ENCODE data around the gene GMPPB.
"Not testable (repeated sequence)": the region's sequence is repeated elsewhere in the genome, so short reads cannot be mapped to it uniquely, and the experiment has no call there.

Gene GMPPB

DNA sequence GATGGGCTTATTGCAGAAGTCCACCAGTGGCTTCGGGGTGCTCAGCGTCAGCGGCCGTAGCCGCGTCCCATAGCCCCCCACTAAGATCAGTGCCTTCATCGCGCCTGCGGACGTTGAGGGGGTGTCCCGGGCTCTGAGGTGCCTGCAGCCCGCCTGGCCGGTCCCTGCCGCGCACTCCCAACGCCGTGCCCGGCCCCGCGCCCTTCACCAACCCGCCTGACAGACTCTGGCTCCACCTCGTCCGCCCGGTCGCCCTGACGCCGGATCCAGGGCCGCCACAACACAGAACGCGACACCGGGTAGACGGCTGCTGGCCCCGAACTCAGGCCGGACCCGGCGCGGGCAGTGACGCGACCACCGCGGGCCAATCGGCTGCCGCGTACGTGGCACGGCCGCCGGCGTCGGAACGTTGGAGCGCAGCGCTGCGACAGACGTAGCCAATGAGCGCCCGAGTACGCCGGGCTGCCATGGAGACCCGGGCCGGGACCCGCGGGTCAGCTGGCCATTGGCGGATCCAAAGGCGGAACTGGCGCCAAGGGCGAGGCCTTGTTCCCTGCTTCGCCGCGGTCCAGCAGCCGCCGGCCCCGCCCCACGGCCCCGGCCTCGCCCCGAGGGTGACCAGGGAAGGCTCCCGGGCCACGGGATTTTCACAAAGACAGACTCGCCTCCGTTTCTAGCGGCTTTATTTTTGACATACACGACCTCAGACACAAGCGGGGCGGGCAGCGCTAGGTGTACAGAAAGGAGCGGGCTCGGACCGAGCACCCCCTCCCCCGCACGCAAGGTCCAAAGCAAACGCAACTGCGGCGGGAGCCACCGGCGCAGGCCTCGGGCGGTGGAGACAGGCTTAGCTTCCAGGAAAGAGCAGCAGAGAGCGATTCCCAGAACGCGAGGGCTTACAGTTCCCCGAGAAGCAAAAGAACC lies at the start of gene GMPPB:
TSS of gene GMPPB (minus strand) at position 324 of the 924 bp plus-strand sequence. CDS start at position 99, 225 bp downstream.
- DNase-seq: peak; percentile 79

- DNase-seq: no peak
These were observed 49.0 kb upstream of the GMPPB start for GRCh38 chr3:49772703-49773102.

DNA sequence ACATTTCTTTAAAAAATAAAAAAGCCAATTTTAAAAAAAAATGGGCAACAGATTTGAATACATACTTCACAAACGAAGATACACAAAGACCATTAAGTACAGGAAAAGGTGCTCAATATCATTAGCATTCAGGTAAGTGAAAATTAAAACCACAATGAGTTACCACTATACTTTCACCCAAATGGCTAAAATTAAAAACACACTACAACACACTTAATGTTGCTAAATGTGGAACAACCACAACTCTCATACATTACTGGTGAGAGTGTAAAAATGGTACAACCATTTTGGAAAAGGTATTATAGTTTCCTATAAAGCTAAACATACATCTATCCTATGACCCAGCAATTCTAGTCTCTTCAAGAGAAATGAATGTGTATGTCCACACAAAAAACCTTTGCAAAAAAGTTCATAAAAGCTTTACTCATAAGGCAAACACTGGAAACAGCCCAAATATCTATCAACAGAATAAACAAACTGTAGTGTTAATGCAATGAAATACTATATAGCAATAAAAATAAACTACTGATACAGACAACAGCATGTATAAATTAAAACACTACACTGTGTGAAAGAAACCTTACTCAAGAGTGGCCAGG lies 47.7 kb upstream of the GMPPB start:
- DNase-seq: no peak

DNA sequence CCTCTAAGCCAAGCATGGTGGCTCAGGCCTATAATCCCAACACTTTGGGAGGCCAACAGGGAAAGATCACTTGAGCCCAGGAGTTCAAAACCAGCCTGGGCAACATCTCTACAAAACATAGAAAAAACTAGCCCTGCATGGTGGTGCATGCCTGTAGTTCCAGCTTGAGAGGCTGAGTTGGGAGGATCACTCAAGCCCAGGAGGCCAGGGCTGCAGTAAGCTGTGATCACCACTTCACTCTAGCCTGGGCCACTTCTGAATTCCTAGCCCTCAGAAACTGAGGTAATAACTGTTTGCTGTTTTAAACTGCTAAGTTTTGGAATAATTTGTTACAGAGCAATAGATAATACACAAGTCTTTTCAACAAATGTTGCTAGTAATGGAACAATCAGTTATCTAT lies 46.2 kb upstream of the GMPPB start:
- DNase-seq: no peak

DNA sequence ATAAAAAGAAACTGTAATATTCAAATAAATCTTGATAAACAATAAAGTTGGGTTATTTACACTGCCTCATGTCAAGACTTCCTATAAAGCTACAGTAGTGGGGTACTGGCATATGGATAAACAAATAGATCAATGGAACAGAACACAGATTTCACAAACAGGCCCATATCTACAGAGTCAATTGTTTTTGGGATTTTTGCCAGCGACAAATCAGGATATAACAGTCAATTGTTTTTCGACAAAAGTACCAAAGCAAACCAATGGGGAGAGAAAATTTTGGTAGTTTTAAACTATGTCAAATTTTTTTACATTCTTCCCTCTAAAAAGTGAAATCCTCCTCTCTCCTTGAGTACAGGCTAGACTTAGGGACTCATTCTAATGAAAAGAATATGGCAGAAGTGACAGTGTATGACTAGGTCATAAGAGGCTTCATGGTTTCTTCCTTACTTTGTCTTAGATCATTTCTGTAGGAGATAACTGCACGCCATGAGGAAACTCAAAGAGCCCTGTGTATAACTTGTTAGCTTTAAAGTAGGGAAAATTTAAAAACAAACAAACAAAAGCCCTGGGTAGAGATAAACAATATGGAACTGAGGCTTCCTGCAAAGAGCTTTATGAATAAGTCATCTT lies 45.6 kb upstream of the GMPPB start:
- no peak for DNase-seq

DNA sequence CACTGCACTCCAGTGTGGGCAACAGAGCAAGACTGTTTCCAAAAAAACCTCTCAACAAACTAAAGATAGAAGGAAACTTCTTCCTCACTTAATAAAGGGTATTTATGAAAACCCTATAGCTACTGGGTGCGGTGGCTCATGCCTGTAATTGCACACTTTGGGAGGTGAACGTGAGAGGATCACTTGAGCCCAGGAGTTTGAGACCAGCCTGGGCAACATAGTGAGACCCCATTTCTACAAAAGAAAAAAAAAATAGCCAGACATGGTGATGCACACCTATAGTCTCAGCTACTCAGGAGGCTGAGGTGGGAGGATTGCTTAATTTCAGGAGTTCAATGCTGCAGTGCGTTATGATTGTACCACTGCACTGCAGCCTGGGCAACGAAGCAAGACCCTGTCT lies 40.2 kb upstream of the GMPPB start:
- DNase-seq: no peak

DNA sequence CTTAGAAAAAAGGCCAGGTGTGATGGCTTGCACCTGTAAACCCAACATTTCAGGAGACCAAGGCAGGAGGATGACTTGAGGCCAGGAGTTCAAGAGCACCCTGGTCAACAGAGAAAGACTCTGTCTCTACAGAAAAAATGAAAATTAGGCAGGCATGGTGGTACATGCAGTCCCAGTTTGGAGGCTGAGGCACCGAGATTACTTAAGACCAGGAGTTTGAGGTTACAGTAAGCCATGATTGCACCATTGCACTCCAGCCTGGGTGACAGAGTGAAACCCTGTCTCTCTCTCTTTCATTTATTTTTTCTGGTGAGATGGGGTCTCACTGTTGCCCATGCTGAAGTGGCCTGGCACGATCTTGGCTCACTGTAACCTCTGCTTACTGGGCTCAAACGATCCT lies 37.9 kb upstream of the GMPPB start:
- DNase-seq: no peak

DNA sequence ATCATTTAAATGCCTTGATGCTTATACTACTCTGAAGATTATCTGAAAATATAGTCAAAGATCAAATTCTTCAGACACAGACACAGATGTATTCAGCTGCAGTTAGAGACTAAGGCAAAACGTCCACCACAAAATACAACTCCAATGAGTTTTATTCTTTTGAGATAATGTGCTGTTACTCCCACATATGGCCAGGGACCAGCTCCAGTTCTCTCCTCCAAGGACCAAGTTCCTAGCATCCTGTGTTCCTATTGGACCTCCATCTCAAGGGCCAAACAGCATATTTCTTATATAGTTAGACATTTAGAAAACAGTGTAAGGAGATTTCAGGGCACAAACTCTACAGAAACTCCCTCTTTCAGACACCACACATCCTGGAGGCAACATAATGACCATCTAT lies 35.5 kb upstream of the GMPPB start:
- DNase-seq: no peak

GRCh38 chr3:49757197-49757596 lies 33.4 kb upstream of the GMPPB start:
- no peak for DNase-seq

GRCh38 chr3:49756036-49756435 lies 32.3 kb upstream of the GMPPB start:
- no peak for DNase-seq

DNA sequence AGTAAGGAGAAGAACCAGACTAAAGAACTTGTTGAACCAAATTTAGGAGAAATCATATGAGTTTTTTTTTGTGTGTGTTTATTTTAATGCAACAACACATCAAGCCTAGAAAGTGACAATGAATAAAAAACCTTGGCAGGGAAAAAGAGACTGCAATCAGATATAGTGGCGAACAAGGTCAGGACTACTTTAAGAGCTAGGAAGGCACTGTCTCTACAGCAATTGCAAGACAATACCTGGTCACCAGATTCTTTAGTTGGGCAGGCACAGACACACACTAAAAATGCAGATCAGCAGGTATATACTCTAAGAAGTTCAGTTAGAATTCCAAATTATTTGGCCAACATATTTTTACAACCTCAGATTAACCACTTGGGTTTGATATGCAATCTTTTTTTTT lies 30.8 kb upstream of the GMPPB start:
- DNase-seq: no peak

DNA sequence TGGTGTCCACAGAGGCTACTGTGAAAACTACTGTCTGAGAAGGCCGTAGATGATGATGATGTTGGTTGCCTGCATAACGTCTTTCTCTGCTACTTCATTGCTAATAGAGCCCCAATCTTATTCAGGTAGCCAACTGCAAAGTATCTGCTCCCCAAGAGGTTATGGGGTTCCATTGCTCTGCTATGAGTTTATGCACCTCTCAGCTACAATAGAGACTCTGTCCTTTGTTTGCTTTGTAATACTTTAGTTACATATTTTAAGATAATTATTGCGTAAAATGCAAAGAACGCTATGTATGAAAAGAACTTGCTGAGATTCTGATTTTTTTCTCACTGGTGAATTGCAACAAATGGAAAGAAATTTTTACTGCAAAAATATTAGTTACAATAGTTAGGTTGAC lies 27.8 kb upstream of the GMPPB start:
- no peak for DNase-seq

DNA sequence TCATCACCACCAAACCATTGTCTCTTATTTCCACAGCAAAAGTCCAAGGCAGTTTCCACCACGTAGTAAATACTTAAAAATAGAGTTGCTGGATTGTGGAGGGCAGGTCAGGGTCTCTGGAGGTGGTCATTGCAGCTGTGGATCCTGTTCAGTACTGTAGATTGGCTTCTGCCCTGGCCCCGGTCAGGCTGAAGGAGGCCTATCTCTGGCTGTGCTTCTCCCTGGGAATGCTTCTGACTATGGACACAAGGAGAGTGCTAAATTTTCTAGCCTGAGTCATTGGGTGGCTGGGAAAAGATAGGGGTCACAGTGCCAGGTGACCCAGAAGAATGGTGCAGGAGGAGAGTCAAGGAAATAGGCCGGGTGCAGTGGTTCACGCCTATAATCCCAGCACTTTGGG lies 26.3 kb upstream of the GMPPB start:
- no peak for DNase-seq

- not testable (repeated sequence) for DNase-seq
These were observed 25.1 kb upstream of the GMPPB start for GRCh38 chr3:49748874-49749273.

GRCh38 chr3:49747792-49748480 lies 24.2 kb upstream of the GMPPB start:
- DNase-seq: no peak

DNA sequence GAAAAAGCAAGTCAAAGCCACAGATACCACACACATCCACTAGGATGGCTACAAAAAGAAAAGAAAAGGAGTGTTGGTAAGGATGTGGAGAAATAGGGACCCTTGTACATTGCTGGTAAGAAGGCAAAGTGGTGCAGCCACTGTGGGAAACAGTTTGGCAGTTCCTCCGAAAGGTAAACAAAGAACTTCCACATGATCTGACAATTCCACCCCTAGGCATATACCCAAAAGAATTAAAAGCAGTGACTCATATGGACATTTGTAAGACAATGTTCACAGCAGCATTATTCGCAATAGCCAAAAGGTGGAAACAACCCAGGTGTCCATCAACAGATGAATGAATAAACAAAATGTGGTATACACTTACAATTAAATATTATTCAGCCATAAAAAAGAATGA lies 22.2 kb upstream of the GMPPB start:
- no peak for DNase-seq

DNA sequence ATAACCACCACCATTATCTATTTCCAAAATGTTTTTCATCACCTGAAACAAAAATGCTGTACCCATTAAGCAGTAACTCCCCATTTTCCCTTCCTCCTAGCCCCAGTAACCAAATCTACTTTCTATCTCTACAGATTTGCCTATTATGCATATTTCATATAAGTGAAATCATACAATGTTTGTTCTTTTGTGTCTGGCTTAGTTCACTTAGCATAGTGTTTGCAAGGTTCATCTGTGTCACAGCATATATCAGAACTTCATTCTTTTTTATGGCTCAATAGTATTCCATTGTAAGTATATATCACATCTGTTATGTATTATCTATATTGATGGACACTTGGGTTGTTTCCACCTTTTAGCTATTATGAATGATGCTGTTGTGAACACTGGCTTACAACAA lies 16.7 kb upstream of the GMPPB start:
- DNase-seq: no peak

GRCh38 chr3:49738067-49738713 lies 14.4 kb upstream of the GMPPB start:
- DNase-seq: no peak

DNA sequence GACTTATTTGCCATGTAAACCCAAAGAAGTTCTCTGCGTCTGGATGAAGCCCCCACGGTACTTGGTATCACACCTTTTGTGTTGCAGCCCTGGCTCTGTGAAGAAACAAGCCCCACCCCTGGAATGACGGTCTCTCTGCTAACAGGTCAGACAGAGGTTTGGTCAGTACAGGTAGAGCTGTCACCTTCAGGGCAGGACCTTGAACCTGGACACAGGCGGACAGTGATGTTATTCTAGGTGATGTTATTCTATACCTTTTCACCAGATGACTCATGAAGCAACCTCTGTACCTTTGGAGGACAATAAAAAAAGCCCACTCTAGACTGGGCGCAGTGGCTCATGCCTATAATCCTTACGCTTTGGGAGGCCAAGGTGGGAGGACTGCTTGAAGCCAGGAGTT lies 11.0 kb upstream of the GMPPB start:
- DNase-seq: no peak

DNA sequence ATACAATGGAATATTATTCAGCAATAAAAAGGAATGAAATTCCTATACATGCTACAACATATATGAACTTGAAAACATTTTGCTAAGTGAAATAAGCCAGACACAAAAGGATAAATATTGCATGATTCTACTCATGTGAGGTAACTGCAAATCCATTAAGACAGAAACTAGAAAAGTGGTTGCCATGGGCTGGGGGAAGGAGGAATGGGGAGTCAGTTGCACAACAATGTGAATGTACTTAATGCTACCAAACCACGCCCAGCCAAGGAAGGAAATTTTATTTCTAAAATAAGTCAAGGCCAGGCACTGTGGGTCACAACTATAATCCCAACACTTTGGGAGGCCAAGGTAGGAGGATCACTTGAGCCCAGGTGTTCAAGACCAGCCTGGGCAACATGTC lies 9.8 kb upstream of the GMPPB start:
- DNase-seq: no peak

GRCh38 chr3:49732597-49732996 lies 8.8 kb upstream of the GMPPB start:
- DNase-seq: no peak

DNA sequence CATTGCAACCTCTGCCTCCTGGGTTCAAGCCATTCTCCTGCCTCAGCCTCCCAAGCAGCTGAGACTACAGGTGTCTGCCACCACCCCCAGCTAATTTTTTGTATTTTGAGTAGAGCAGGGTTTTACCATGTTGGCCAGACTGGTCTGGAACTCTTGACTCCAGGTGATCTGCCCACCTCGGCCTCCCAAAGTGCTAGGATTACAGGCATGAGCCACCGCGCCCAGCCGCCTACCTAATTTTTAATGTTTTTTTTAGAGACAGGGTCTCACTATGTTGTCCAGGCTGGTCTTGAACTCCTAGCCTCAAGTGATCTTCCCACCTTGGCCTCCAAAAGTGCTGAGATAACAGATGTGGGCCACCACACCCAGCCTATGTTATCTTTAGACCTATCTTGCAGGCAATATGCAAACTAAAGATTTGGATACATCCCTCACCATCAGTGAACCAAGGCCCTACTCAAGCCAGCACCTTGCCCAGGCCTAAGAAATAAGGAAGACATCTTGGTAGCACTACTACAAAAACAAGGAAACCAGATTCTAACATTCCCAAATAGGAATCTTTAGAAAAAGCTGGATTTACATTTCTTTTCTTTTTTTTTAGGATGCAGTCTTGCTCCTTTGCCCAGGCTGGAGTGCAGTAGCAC lies 6.3 kb upstream of the GMPPB start:
- DNase-seq: no peak
